ENCODE measurements around the gene BEND2.

The BEND2 gene

GRCh38 chrX:18174971-18175370 lies 45.7 kb downstream of the BEND2 start:
- ATAC-seq, result no peak
- TF ChIP-seq ZNF70 (CRISPR knock-in tag; IDR thresholded peaks at IDR 0.05) (no peak), ZFP30 (CRISPR knock-in tag; IDR thresholded peaks at IDR 0.05) (no peak), PPARA (CRISPR knock-in tag; IDR thresholded peaks at IDR 0.05; ENCODE audit: borderline replicate concordance) (no peak)

GRCh38 chrX:18174209-18174608 lies 46.5 kb downstream of the BEND2 start:
- no peak for ATAC-seq
- TF ChIP-seq PATZ1 (CRISPR knock-in tag; IDR thresholded peaks at IDR 0.05; ENCODE audit: borderline replicate concordance), result no peak
- TF ChIP-seq RARB (CRISPR knock-in tag; IDR thresholded peaks at IDR 0.05), result no peak

- ATAC-seq, result no peak
- TF ChIP-seq ESRRG (CRISPR knock-in tag; IDR thresholded peaks at IDR 0.05) (no peak), TOX (CRISPR knock-in tag; IDR thresholded peaks at IDR 0.05; ENCODE audit: borderline replicate concordance) (no peak), SNAI2 (CRISPR knock-in tag; IDR thresholded peaks at IDR 0.05) (no peak), CSDC2 (CRISPR knock-in tag; IDR thresholded peaks at IDR 0.05) (no peak), ZFP30 (CRISPR knock-in tag; IDR thresholded peaks at IDR 0.05) (no peak), RARB (CRISPR knock-in tag; IDR thresholded peaks at IDR 0.05) (no peak)
Measured at GRCh38 chrX:18173494-18174180, 47.0 kb downstream of the BEND2 start.

DNA sequence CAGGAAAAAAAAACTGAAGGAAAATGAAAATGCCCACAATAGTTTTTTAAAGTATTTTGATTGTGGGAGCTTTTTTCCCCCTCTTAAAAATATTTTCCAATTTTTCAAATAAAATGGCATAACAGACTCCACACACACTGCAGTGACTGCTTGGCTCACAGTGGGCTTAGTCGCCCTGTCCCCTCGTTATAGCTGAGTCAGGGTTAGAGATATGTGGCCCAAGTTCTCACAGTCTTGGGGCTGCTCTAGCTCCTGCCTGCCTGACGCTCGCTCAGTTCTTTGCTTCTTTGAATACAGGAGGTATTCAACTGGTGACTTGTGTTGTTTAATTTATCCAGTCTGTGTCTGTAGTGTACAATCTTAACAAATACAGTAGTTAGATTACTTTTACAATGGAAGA lies 47.7 kb downstream of the BEND2 start:
- TF ChIP-seq ARNTL (CRISPR knock-in tag; IDR thresholded peaks at IDR 0.05; ENCODE audit: borderline replicate concordance, low read depth) (no peak), ZNF565 (CRISPR knock-in tag; conservative IDR thresholded peaks at IDR 0.05; ENCODE audit: low read depth) (no peak), ZFP30 (CRISPR knock-in tag; IDR thresholded peaks at IDR 0.05) (no peak)
- no peak for ATAC-seq

- no peak for ATAC-seq
- TF ChIP-seq SNAI2 (CRISPR knock-in tag; IDR thresholded peaks at IDR 0.05) (no peak), BACH2 (CRISPR knock-in tag; IDR thresholded peaks at IDR 0.05; ENCODE audit: borderline replicate concordance) (no peak), ESRRG (CRISPR knock-in tag; IDR thresholded peaks at IDR 0.05) (no peak), ISL1 (CRISPR knock-in tag; IDR thresholded peaks at IDR 0.05) (no peak), TCF4 (CRISPR knock-in tag; IDR thresholded peaks at IDR 0.05; ENCODE audit: borderline replicate concordance) (no peak), OSR1 (CRISPR knock-in tag; IDR thresholded peaks at IDR 0.05) (no peak), ARNTL (CRISPR knock-in tag; IDR thresholded peaks at IDR 0.05; ENCODE audit: borderline replicate concordance, low read depth) (no peak), CSDC2 (CRISPR knock-in tag; IDR thresholded peaks at IDR 0.05) (no peak), ZNF70 (CRISPR knock-in tag; IDR thresholded peaks at IDR 0.05) (no peak), ZFP30 (CRISPR knock-in tag; IDR thresholded peaks at IDR 0.05) (no peak), ZC3H10 (CRISPR knock-in tag; IDR thresholded peaks at IDR 0.05) (no peak)
- TF ChIP-seq, protein P1, sequence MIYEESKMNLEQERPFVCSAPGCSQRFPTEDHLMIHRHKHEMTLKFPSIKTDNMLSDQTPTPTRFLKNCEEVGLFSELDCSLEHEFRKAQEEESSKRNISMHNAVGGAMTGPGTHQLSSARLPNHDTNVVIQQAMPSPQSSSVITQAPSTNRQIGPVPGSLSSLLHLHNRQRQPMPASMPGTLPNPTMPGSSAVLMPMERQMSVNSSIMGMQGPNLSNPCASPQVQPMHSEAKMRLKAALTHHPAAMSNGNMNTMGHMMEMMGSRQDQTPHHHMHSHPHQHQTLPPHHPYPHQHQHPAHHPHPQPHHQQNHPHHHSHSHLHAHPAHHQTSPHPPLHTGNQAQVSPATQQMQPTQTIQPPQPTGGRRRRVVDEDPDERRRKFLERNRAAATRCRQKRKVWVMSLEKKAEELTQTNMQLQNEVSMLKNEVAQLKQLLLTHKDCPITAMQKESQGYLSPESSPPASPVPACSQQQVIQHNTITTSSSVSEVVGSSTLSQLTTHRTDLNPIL (CRISPR knock-in tag; IDR thresholded peaks at IDR 0.05; ENCODE audit: low read depth), result no peak
- TF ChIP-seq, protein P2, sequence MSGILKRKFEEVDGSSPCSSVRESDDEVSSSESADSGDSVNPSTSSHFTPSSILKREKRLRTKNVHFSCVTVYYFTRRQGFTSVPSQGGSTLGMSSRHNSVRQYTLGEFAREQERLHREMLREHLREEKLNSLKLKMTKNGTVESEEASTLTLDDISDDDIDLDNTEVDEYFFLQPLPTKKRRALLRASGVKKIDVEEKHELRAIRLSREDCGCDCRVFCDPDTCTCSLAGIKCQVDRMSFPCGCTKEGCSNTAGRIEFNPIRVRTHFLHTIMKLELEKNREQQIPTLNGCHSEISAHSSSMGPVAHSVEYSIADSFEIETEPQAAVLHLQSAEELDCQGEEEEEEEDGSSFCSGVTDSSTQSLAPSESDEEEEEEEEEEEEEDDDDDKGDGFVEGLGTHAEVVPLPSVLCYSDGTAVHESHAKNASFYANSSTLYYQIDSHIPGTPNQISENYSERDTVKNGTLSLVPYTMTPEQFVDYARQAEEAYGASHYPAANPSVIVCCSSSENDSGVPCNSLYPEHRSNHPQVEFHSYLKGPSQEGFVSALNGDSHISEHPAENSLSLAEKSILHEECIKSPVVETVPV (CRISPR knock-in tag; IDR thresholded peaks at IDR 0.05), result no peak
- TF ChIP-seq, protein P3, sequence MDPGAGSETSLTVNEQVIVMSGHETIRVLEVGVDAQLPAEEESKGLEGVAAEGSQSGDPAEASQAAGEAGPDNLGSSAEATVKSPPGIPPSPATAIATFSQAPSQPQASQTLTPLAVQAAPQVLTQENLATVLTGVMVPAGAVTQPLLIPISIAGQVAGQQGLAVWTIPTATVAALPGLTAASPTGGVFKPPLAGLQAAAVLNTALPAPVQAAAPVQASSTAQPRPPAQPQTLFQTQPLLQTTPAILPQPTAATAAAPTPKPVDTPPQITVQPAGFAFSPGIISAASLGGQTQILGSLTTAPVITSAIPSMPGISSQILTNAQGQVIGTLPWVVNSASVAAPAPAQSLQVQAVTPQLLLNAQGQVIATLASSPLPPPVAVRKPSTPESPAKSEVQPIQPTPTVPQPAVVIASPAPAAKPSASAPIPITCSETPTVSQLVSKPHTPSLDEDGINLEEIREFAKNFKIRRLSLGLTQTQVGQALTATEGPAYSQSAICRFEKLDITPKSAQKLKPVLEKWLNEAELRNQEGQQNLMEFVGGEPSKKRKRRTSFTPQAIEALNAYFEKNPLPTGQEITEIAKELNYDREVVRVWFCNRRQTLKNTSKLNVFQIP (CRISPR knock-in tag; IDR thresholded peaks at IDR 0.05; ENCODE audit: borderline replicate concordance, low read depth), result no peak
- TF ChIP-seq, protein P4, sequence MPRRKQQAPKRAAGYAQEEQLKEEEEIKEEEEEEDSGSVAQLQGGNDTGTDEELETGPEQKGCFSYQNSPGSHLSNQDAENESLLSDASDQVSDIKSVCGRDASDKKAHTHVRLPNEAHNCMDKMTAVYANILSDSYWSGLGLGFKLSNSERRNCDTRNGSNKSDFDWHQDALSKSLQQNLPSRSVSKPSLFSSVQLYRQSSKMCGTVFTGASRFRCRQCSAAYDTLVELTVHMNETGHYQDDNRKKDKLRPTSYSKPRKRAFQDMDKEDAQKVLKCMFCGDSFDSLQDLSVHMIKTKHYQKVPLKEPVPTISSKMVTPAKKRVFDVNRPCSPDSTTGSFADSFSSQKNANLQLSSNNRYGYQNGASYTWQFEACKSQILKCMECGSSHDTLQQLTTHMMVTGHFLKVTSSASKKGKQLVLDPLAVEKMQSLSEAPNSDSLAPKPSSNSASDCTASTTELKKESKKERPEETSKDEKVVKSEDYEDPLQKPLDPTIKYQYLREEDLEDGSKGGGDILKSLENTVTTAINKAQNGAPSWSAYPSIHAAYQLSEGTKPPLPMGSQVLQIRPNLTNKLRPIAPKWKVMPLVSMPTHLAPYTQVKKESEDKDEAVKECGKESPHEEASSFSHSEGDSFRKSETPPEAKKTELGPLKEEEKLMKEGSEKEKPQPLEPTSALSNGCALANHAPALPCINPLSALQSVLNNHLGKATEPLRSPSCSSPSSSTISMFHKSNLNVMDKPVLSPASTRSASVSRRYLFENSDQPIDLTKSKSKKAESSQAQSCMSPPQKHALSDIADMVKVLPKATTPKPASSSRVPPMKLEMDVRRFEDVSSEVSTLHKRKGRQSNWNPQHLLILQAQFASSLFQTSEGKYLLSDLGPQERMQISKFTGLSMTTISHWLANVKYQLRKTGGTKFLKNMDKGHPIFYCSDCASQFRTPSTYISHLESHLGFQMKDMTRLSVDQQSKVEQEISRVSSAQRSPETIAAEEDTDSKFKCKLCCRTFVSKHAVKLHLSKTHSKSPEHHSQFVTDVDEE (CRISPR knock-in tag; IDR thresholded peaks at IDR 0.05), result no peak
Measured at GRCh38 chrX:18170910-18171309, 49.8 kb downstream of the BEND2 start.
